ENCODE data around the gene NPPA.

Gene NPPA

DNA sequence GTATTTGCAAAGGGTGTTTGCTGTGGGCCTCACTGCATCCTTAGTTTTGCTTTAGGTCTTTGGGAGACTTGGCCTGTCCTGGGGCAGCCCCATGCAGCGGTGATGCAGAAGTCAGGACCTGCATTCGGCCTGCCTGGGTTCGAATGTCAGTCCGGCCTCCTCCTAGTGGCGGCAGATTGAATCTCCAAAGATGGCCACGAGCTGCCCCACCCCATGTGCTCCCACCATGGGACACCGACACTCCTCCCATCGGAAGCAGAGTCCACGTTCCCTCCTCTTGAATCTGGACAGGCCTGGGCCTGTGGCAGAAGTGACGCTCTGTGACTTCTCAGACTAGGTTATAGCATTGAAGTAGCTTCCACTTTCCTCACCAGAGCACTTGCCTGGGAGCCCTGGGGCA is 27.5 kb upstream of the NPPA start:
- H2AFZ ChIP-seq (ENCODE audit: low read depth), result no peak overlapping the region
- TF ChIP-seq, protein P1, sequence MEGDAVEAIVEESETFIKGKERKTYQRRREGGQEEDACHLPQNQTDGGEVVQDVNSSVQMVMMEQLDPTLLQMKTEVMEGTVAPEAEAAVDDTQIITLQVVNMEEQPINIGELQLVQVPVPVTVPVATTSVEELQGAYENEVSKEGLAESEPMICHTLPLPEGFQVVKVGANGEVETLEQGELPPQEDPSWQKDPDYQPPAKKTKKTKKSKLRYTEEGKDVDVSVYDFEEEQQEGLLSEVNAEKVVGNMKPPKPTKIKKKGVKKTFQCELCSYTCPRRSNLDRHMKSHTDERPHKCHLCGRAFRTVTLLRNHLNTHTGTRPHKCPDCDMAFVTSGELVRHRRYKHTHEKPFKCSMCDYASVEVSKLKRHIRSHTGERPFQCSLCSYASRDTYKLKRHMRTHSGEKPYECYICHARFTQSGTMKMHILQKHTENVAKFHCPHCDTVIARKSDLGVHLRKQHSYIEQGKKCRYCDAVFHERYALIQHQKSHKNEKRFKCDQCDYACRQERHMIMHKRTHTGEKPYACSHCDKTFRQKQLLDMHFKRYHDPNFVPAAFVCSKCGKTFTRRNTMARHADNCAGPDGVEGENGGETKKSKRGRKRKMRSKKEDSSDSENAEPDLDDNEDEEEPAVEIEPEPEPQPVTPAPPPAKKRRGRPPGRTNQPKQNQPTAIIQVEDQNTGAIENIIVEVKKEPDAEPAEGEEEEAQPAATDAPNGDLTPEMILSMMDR (conservative IDR thresholded peaks at IDR 0.05; ENCODE audit: low read depth, low read length), result no peak
- no peaks in the 10 kb centered on the region for H3K79me2 ChIP-seq (ENCODE audit: insufficient read depth, low read depth)
- no peaks in the 10 kb centered on the region for H3K36me3 ChIP-seq (ENCODE audit: insufficient read depth)
- H3K27me3 ChIP-seq (ENCODE audit: insufficient read depth, low read depth), result peaks cover 93% of the 10 kb centered on the region
- no peaks in the 10 kb centered on the region for H3K4me1 ChIP-seq (ENCODE audit: low read depth, poor library complexity, severe bottlenecking)
- no peaks in the 10 kb centered on the region for H4K20me1 ChIP-seq (ENCODE audit: insufficient read depth)
- H3K9ac ChIP-seq, result no peak overlapping the region
- H3K4me2 ChIP-seq, result no peak overlapping the region
- H3K4me3 ChIP-seq (IDR thresholded peaks at IDR 0.05; ENCODE audit: insufficient read depth, low read depth, low read length), result no peak overlapping the region
- no peak overlapping the region for H3K27ac ChIP-seq

DNA sequence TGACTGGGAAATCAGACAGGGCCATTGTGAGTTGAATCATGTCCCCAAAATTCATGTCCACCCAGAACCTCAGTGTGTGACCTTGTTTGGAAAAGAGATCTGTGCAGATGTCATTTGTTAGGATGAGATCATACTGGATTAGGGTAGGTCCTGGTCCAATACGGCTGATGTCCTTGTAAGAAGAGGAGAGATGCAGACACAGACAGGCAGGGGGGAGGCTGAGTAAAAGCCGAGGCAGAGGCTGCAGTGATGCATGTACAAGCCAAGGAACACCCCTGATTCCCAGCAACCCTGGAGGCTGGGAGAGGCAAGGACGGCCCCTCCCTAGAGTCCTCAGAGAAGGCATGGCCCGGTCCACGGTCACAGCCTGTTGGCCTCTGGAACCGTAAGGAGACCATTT is 27.0 kb upstream of the NPPA start:
- Histone ChIP-seq H3K79me2 (ENCODE audit: insufficient read depth, low read depth) (no peaks in the 10 kb centered on the region), H2AFZ (ENCODE audit: low read depth) (no peak overlapping the region), H3K9ac (no peak overlapping the region), H3K4me2 (no peak overlapping the region), H3K36me3 (ENCODE audit: insufficient read depth) (no peaks in the 10 kb centered on the region), H3K4me1 (ENCODE audit: low read depth, poor library complexity, severe bottlenecking) (no peaks in the 10 kb centered on the region), H3K4me3 (IDR thresholded peaks at IDR 0.05; ENCODE audit: insufficient read depth, low read depth, low read length) (no peak overlapping the region), H3K27me3 (ENCODE audit: insufficient read depth, low read depth) (peaks cover 93% of the 10 kb centered on the region), H3K27ac (no peak overlapping the region), H4K20me1 (ENCODE audit: insufficient read depth) (no peaks in the 10 kb centered on the region)
- TF ChIP-seq, protein P1 (conservative IDR thresholded peaks at IDR 0.05; ENCODE audit: low read depth, low read length), result no peak

DNA sequence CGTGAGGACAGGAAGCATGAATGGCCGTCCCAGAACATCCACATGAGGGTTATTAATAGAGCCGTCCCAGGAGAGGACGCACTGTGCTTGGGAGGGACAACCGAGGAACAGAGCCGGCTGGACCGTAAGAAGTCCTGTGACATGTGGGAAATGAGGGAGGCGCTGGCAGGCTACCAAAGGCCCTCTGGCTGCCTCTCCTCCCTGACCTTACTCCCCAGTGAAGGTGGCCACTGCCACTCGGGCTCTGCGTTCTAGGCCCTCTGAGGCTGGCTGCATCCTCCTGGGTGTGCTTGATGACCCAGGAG is 26.6 kb upstream of the NPPA start:
- Histone ChIP-seq H2AFZ (ENCODE audit: low read depth) (no peak overlapping the region), H3K4me3 (IDR thresholded peaks at IDR 0.05; ENCODE audit: insufficient read depth, low read depth, low read length) (no peak overlapping the region), H3K4me2 (no peak overlapping the region), H3K36me3 (ENCODE audit: insufficient read depth) (no peaks in the 10 kb centered on the region), H3K79me2 (ENCODE audit: insufficient read depth, low read depth) (no peaks in the 10 kb centered on the region), H3K27ac (no peak overlapping the region), H3K9ac (no peak overlapping the region), H4K20me1 (ENCODE audit: insufficient read depth) (no peaks in the 10 kb centered on the region), H3K27me3 (ENCODE audit: insufficient read depth, low read depth) (peaks cover 93% of the 10 kb centered on the region), H3K4me1 (ENCODE audit: low read depth, poor library complexity, severe bottlenecking) (no peaks in the 10 kb centered on the region)
- TF ChIP-seq, protein P1 (conservative IDR thresholded peaks at IDR 0.05; ENCODE audit: low read depth, low read length), result no peak

DNA sequence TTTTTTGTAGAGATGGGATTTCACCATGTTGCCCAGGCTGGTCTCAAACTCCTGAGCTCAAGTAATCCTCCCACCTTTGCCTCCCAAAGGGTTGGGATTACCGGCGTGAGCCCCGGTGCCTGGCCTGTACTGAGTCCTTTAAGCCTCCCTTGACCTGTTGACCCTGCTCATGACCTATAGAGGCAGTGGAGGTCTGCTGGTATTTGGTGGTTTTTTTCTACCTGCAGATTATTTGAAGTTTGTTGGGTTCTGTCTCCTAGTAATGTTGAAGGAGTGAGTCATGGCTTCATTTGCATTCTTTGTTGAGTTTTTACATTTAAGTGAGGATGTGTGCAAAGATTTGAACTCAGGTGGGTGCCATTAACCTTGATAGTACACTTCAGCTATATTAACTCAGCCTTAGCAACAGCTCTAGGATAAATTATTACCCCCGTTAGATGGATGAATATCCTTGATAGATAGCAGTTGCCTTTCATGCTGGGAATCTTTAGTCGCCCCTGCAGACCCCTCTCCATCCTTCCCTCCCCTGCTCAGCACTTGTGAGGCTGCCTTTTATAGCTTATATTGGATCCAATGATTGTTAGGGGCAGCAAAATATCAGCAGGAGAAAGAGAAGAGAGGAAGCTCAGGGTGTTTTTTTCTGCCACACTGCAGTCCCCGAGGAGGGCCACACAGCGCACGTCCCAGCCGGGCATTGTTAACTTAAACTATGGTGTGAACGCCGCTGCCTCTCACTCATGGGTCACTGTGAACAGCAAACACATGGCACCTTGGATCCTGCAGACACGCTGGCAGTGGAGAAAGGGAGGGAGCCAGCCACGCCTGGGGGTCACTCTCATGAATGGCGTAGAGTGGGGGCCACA is 26.0 kb upstream of the NPPA start:
- Histone ChIP-seq H2AFZ (ENCODE audit: low read depth) (no peak overlapping the region), H3K36me3 (ENCODE audit: insufficient read depth) (no peaks in the 10 kb centered on the region), H3K4me2 (no peak overlapping the region), H3K27ac (no peak overlapping the region), H3K27me3 (ENCODE audit: insufficient read depth, low read depth) (peaks cover 93% of the 10 kb centered on the region), H3K4me3 (IDR thresholded peaks at IDR 0.05; ENCODE audit: insufficient read depth, low read depth, low read length) (no peak overlapping the region), H3K79me2 (ENCODE audit: insufficient read depth, low read depth) (no peaks in the 10 kb centered on the region), H3K9ac (no peak overlapping the region), H3K4me1 (ENCODE audit: low read depth, poor library complexity, severe bottlenecking) (no peaks in the 10 kb centered on the region), H4K20me1 (ENCODE audit: insufficient read depth) (no peaks in the 10 kb centered on the region)
- TF ChIP-seq, protein P1 (conservative IDR thresholded peaks at IDR 0.05; ENCODE audit: low read depth, low read length), result no peak

Measured in KMS-11 (cell line).